Myocyte (in vitro differentiated cells): Measurements from ENCODE around the gene RSRC1. TPM values are rescaled to one million over a fixed set of nuclear protein-coding genes. Genes with fewer than 3 reads are reported as not detected.
"Not testable (repeated sequence)": the region's sequence is repeated elsewhere in the genome, so short reads cannot be mapped to it uniquely, and the experiment has no call there.

ENCODE experiments used
- DNase-seq: peaks from one replicate; pipeline ENCODE4 v3.0.0-alpha.2; 2012; ENCODE audit warnings: low read depth
- total RNA-seq: library from RNA; depleted of rRNA; stranded (reverse); fragments of >200 nt; gene quantifications from 2 replicates; pipeline ENCODE4 v1.2.3, GENCODE V29; 2014

Gene RSRC1
- total RNA-seq, 1 donor from 2014 or later, result 29.0 TPM

DNA sequence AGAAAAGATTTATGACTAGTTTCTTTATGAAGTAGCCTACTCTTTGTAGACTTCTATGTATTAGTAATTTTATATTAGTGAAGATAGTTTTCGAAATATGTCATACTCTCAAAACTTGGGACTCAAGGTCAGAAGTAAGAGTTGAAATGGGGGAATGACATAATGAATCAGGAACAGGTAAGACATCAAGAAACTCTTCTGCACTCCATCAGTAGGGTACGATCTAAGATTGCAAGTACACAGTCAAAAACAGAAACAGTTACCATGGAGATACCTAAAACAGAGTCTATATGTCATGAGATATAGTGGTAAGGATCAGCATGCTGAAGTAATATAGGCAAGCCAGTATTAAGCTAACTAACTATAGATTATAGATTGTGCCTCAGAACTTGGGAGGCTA lies 274.1 kb downstream of the RSRC1 start:
- DNase-seq, result no peak

DNA sequence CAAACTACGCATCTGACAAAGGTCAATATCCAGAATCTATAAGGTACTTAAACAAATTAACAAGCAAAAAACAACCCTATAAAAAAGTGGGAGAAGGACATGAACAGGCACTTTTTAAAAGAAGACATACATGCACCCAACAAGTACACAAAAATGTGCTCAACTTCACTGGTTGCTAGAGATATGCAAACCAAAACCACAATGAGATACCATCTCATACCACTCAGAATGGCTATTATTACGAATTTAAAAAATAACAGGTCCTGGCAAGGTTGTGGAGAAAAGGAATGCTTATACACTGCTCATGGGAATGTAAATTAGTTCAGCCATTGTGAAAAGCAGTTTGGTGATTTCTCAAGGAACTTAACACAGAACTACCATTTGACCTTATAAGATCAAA lies 285.5 kb downstream of the RSRC1 start:
- DNase-seq, result no peak

DNA sequence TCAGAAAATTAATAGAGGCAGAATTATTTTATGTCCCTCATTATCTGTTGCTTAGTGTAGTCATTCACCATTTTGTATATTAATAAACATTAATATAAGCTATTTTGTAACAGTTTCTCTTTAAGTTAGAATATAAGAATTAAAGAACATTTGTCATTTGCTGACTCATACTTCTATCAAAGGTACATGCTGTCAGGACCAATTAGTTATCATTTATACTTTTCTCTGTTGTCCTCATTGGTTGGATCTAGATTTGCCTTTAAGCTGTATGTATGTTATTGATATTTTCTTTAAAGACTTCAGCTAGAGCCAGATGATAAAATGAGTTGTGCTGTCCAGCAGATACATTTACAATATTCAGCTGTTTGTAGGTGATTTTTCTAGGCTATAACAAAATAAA lies 292.7 kb downstream of the RSRC1 start:
- no peak for DNase-seq

DNA sequence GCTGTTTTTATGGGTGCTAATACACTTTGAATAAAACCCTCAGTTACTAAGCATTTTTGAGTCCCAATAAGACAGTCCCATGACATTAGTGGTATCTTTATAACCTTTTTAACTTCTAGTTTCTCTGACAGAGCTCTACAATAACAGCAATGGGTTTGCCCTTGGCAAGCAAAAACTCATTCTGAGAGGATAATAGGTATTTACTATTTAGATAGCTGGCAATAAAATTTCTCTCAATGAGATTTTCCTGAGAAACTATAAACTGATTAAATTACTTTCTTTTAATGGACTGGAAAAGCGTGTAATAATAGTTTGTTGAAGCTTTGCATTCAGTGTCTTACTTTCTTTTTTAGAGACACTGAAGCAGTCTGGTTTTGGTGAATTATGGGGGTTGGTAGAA lies 293.1 kb downstream of the RSRC1 start:
- DNase-seq, result no peak

DNA sequence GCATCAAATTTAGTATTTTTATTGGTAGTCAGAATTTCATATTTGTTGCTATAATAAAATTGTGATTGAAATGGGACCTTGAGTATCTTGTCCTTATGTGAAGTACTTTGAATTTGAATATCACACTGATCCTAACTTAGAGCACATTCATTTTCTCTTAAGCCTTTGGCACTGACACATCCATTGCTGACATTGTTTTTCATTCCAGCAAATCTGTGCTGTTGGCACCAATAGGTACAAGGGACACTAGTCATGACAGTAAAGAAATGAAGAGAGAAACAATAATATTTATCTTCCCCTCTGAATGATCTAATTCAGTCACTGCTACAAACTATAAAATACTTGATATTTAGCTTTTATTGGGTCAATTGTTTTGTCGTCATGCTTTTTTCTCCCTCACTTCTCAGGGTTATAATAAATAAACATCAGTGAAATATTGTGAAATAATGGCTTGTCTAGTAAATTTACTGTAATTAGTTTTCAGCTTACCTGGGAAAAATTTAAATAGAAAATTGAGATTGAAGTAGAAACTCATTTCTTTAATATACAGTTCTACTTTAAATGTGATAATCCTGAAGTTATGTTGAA lies 294.3 kb downstream of the RSRC1 start:
- DNase-seq, result no peak

DNA sequence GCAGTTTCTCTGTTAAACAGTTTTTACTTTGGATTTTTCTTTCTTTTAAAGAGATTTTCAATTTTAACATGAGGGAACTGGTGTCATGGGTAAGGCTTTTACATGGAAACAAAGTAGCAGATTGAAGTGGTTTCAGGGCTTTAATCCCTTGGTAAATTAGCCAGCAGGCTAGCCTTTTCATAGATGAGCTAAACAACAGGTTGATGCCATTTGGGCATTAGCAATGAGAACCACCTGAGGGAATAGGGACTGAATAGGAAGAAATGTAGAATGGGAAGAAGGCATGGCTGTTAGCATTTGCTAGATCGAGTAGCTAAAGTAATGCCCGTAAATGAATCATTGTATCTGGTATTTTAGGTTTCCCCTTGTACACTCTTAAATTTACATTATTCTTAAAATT lies 295.6 kb downstream of the RSRC1 start:
- no peak for DNase-seq

DNA sequence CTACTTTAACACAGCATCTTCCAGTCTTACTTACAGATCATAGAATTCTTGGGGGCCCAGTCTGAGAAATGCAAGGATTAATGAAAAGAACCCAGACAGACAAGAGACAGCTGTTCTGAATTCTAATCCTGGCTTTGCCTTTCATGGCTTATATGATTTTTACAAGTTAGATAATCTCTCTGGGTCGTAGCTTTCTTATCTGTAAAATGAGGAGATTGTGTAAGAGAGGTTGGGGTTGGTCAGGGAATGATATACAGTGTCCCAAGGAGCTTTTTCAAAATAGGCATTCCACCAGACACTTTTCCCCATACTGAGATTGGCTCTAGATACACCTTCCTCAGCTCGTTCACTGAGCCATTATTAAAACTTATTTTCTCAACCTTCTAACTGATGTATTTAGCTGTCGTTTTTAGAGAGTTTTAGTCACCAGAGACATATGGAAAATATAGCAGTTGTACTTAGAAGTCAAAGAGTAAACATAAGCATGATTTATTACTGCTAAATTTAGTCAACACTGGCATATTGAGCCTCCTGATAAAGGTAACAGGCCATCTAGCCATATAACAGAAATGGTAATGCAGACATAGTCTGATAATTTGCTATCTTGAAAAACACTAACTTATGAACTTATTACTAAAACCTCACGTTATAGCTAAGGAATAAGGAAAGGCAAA lies 298.1 kb downstream of the RSRC1 start:
- no peak for DNase-seq

DNA sequence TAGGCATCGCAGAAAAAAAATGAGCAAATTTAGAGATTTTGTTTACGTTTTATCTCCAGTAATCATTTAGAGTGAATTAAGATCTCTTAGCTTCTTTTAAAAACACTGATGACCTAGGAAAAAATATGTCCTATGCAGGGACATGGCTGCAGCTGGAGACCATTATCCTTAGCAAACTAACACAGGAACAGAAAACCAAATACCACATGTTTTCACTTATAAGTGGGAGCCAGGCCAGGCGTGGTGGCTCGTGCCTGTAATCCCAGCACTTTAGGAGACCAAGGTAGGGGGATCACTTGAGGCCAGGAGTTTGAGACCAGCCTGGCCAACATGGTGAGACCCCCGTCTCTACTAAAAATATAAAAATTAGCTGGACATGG lies 298.6 kb downstream of the RSRC1 start:
- not testable (repeated sequence) for DNase-seq

DNA sequence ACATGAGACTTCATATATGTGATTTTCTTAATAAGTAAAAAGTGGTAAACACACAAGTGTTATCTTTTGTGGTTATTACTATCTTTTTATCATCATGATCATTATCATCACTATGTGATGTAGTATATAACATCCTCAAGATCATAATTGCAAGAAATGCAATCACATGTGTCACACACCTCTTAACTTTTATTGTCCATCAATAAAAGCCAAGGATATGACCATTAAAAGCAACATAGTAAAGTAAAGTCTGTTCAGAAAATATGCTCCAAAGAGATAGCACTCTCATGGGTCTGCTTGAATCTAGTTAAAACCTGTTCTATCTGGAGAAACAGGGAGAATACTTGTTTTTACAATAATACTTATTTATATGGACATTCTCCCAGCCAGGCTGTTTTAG lies 308.1 kb downstream of the RSRC1 start:
- DNase-seq, result no peak

DNA sequence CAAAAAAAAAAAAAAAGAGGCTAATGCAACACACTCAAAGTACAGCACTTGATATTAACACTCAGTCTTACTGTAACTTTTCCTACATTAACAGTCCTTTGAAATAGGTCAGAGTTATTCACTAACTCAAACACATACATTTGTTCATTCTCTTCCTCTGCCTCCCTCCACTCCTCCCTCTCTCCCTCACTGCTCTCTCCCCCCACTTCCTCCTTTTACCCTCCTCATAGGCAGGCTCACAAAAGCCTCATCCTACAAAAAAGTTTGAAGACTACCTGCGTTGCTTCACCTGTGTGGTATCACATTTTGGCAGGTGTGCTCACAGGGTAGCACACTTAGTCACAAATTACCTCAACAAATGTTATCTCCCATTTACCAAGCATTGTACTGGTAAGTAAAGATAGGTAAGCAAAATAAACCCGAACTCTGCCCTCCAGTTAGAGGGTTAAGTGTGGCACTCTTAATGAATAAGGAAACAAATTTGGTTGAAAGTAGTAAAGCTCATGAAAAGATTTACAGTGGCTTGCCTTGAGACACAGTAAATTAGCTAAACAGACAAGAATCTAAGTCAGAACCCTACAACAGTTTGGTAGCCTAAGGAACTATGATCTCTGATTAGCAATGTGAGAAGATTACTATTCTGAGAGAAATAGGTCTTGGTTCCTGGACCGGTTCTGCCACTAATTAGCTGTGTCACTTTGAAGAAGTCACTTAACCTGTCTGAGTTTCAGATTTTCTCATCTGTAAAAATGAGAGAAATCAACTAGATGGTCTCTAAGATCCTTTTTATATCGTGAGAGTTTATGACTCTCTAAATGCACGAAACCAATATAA lies 310.1 kb downstream of the RSRC1 start:
- no peak for DNase-seq

DNA sequence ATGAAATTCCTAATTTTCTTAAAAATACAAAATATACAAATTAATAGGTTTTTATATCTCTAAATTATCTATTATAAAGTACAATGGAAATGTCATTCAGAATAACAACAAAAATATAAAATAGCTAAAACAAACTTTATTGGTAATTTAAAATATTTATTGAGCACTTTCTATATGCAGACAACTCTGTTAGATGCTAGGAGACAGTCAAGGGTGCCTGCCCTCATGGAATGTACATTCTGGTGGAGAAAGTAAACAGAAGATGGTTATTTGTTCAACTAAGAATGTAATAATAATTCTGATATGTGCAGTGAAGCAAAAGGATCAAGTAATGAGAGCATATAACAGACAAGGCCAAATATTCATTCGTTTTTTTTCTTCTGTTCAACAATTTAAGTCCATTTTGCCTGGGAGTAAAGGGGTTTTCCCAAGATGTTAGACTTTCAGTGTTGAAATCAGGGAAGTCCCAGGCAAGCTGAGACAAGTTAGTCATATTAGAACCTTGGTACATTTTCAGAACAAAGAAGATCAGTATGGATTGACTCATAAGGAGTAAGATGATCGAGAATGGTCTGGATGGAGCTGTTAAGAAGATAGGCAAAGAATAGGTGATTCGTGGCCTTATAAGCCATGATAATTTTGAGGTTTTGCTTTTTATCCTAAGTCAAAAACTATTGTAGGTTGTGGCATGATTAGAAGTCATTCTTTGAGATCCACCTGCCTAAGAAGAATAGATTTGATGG lies 310.9 kb downstream of the RSRC1 start:
- peak; percentile 6 for DNase-seq

DNA sequence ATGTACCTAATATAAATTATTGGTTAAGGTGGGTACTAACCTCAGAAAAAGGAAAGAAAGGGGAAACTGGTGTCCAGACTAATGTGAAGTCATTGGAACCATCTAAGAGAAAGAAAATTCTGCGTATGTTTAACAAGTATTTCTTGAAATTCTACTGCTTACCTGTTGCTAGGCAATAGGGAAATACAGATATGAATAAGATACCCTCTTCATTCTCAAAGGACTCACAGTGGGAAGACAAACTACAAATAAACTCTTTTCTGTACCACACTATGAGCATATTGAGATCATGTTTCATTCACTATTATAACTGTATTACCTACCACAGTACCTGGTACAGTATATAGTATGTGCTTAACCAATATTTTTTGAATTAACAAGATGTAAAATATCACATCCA lies 320.6 kb downstream of the RSRC1 start:
- DNase-seq, result no peak

DNA sequence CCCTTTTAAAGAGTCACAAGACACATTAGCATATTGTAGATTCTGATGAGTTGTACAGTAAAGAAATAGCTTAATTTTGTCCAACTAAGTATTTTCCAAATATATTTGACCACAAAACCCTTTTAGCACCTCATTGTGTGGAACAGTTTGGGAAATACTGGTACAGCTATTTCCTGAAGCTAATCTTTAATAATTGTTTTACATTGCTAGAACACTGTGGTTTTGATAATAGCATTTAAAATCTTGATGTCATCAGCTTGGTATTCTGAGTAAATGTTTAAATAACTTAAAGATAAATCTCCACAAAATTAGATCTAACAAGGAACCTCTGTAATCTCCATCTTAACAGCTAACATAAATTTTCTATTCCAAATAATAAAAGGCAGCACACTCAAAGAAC lies 321.1 kb downstream of the RSRC1 start:
- no peak for DNase-seq

DNA sequence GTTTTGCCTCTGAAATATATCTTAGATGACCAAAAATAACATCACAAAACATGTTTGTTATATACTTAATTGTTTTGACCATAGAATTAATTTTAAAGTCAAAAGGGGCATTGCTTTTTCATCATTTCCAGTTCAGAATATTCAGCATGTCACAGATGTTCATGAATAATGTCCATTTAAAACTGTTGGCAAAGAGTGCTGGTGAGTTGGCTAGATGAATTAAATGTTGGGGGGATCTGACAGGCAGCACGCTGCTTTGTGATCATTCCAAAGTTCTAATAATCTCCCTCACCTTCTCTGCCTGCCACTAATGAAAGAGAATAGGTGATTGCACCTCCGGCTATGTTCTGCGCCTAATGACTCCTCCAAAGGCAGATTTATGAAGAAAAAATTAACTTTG lies 321.9 kb downstream of the RSRC1 start:
- DNase-seq, result no peak

DNA sequence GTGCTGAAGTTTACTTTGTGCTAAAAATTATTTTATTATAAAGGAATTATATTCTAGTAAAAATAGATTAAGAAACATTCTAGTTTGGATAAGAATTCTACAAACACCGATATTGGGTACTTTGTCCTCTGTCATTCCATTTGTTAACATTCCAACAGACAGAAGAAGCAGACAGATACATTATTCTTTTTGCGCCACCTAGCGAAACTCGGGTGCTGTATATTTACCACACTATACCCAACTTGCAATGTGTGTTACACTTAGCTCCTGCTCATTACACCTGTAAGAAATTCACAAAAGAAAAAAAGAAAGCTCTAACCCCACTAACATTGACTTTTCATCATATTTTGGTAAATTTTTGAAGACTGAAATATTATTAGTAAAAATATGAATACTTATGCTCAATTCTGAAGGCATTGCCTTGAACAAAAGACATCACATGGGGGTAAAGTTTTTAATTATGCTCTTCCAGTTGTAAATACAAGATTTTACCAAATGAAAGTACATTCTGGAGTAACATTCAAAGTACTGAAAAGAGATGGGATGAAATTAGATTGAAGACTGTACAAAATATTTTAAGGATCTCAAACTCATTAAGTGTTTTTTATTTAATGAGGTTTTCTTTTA lies 324.6 kb downstream of the RSRC1 start:
- DNase-seq, result peak; percentile 82

DNA sequence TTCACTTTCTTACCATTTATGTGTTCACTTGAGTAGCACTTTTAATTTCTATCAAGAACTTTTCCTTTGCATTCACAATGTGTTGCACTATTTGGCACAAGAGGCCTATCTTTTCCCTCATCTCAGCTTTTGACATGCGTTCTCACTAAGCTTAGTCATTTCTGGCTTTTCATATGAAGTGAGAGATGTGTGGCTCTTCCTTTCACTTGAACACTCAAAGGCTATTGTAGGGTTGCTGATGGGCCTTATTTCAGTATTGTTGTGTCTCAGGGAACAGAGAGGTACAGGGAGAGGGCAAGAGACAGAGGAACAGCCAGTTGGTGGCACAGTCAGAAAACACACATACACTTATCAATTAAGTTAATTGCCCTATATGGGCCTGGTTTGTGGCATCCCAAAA lies 333.7 kb downstream of the RSRC1 start:
- no peak for DNase-seq

DNA sequence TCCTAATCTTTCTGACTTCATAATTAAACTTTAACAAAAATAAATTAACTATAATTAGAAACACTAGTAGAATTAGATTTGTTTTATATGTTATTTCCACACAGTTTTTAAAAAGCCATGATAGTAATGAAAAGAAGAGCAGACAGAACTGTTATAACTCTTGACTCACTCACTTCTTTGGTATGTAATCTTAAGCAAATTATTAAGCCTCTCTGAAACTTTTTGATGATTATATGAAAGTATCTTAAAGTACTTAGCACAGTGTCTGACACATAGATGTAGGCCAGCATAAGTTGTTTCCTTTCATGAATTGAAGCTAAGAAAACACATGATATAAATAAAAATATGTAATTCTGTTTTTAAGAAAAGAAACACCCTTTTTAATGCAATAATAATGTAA lies 337.5 kb downstream of the RSRC1 start:
- no peak for DNase-seq

DNA sequence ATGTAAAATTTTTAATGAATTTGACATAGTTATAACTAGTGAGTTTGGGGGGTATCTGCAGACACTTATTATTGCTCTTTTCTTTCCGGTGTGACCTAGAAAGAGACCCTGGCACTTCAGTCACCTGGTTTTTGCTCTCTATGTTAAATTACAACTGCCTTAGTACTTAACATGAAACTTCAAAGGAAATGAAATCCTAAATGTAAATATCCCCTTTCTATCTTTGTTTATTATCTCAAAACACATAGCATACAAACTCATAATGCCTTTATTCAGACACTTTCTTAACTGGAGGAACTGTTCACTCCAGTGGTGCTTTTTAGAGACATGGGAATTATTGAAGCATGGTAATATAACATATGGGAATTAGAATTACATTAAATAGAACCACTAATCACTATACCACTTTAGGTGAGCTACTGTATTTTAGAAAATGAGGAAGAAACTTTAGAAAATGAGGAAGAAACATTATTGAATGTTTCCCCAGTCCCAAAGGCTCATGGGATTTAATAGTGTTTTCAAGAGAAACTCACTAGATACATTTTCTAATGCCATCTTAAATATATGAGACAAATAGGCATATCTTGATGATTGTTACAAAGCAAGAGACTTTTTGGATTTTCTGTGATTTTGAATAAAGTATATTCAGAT lies 341.6 kb downstream of the RSRC1 start:
- DNase-seq, result no peak

DNA sequence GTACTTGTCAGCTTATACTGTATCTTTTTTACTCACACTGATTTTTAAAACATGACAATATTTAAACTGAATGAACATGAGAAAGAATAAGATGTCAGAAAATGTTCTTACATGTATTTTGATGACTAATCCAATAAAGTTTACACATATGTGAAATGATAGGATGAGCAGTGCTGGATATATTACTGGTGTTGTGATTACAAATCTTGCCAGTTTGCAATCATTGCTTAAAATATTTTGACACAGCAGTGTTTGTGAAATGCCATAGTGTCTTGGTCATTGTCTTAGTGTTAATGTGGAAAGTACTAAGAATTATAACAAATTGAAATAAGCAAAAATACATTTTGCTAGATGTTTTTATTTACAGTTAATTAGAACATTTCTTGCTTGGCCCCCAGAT lies 342.4 kb downstream of the RSRC1 start:
- no peak for DNase-seq

DNA sequence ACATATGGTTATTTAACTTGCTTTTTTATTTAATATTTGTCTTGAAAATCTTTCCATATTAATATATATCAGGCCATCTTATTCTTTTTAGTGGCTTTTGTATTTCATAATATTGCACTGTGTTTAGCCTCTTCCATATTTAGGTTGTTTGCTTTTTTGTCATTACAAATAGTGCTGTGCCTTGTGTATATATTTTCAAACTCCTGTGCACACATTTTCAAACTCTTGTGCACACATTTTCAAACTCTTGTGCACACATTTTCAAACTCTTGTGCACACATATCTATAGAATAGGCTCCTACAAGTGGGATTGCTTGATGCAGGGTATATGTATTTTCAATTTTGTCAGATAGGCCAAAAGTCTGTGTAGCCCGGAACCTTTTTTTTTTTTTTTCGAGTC lies 343.1 kb downstream of the RSRC1 start:
- DNase-seq, result no peak

DNA sequence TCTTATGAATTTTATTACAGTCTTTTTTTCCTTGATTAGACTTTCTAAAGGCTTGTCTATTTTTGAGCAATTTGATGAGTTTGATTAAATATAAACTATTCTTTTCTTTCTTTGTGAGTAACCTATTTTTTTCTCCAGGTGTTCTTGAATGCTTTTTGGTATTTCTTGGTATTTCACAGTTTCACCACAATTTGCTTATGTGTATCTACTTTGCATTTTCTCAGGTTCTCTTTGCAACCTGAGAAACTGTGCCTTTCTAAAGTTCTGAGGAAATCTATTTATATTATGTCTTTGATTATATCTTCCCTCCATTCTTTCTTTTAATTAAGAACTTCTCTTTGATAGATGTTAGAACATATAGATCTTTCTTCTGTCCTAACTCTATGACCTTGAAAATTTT lies 344.0 kb downstream of the RSRC1 start:
- no peak for DNase-seq
